D721Med (cell line): ENCODE results near the gene SIPA1L2.

Experiments
- DNase-seq: peaks from one replicate; pipeline ENCODE4 v3.0.0; 2011; ENCODE audit warnings: low spot score; ENCODE audit not compliant: insufficient read length
- FAIRE-seq: peaks from 2 replicates; lab custom pipeline; 2011; peaks lifted over from hg19 to GRCh38; lab: Jason Lieb, UNC
- CTCF ChIP-seq: IDR thresholded peaks from 2 replicates; pipeline ENCODE4 v1.5.1; 2012; ENCODE audit warnings: mild to moderate bottlenecking, control low read depth; ENCODE audit not compliant: insufficient read depth; ENCODE audit errors: missing control alignments

SIPA1L2 gene

GRCh38 chr1:232630894-232631195, 912 bp upstream of the SIPA1L2 start:
- TF ChIP-seq CTCF = no peak
- FAIRE-seq = peak; percentile 11
- no peak for DNase-seq

DNA sequence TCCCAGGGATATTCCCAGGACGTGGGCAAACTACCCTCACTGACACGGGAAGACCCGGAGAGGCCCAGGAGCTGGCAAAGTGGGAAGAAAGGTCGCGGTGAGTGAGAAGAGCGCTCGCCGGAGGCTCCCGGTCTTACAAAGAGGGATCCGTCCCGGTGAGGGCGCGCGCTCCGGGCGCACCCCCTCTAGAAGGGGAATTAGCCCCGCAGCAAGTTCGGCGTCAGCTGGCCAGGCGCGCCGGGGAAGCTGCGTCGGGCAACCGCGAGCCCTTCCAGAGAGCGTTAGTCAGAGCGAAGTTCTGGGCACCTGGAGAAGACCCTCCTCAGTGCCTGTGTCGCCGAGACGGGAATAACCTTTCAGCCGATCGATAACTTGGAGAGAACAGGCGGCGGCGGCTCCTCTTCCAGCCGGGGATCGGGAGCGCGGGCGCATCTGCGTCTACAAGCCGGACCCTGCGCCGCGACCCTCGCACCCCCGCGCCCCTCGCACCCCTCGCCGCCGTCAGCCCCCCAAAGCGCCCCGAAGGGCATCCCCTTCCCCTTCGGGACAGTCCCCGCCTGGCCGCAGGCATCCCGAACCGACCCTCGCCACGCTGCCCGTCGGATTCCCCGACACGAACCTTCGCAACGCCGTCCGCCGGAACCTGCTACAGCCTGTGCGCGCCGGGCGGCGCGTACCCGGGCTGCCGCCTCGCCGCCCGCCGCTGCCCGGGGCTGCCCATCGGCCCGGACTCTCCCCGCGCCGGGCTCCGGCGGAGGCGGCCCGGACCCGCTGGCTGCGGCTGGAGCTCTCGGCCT, 485 bp downstream of the SIPA1L2 start:
- no peak for TF ChIP-seq CTCF
- FAIRE-seq (no peak), DNase-seq (no peak)

GRCh38 chr1:232628335-232629249, 1.3 kb downstream of the SIPA1L2 start:
- peak; percentile 49 for TF ChIP-seq CTCF
- FAIRE-seq = peak; percentile 83
- DNase-seq = no peak

DNA sequence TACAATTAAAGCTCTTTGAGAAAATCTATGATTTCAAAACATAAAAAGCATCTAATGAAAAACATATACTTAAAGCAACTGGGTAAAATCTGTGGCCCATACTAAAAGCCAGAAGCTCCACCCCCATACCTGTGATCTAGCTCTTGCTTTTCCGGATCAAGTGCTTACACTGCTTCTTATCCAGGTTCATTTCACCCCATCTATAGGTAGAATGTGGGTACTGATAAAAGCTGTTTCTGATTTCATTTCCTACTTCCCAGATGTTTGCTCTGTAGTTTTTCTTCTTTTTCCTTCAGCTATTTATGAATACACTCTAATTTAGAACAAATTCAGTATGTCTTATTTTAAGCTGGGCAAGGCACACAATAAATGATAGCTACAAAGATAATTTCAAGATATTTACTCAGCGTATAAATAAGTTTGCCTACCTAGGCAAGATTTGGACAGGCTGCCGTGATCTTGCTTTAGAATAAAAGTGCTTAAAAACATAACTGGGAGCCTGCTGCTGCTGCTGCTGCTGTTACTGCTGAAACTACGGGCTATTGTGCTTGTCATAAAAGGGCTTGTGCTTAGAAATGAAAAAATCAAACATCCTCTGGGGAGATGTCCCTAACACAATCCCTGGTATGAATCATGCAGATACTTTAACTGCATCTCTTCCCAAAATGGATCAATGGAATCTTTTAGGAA, 2.1 kb downstream of the SIPA1L2 start:
- peak; percentile 96 for FAIRE-seq
- peak; percentile 57 for TF ChIP-seq CTCF
- DNase-seq = no peak

DNA sequence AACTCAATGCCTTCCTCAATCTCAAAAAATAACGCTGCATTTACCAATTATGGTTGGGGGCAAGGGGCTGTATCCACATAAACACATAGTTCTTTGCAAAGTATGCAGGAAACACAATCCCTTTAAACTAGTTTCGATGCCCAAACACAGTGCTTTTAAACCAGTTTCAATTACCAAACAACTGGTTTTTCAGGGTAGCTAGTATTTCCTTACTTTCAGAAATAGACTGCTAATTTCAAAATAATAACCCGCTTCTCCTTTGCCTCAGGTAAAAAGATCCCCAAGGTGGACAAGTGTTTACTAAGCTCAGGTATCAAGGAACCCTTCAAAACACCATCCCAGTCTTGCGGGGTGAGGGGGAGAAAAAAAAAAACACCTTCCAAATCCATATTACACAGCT, 2.8 kb downstream of the SIPA1L2 start:
- FAIRE-seq (no peak), DNase-seq (no peak)
- no peak for TF ChIP-seq CTCF

- DNase-seq (no peak), FAIRE-seq (peak; percentile 60)
- TF ChIP-seq CTCF = no peak
Observed at GRCh38 chr1:232626452-232626851, 3.5 kb downstream of the SIPA1L2 start.
